ENCODE results near the gene PDK4. TPM values are rescaled to one million over a fixed set of nuclear protein-coding genes. Genes with fewer than 3 reads are reported as not detected.

Gene PDK4
- total and polyA plus RNA-seq, 2 of the 13 experiments (the other 11 are each of a cell fraction or from before 2014, with no cell fraction given), result 0.04 TPM; not detected in 1

DNA sequence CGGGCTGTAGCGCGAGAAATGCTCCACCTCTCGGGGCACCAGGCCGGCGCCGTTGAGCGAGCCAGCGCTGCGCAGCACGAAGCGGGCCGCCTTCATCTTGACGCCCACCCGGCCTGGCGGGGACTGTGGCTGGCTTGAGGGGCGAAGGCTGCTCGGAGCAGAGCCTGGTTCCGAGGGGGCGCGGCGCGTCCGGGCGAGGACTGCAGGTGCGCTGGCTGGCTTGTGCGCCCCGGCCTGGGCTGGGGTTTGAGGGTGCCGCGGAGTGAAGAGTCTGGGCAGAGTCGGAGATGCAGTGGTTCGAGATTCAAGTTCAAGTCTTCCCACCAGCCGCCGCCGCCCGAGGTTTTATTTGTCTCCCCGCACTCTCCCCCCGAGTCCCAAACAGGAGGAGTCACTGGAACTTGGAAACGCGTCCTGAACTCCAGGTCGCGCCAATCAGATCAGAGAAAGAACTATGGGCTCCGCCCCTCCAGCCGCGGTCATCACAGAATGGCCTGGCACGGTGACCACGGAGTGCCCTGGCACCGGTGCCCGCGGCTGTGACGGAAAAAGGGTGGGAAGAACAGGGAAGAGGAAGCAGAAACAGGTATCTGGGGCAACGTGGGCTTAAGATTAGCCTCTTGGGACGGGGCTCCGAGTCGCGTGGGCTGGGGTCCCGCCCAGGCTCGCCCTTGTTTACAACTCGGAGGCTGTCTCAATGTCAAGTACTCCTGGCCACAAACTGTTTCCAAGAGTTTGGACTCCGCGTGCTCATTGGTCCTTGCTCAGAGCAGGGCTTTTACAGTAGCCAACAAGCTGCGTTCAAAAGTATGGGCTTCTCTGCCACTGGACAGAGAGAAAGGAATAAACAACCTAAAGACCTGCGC, at the start of gene PDK4 (continued):
- TF ChIP-seq ZBTB40 (IDR thresholded peaks at IDR 0.05) (no peak), ZBTB40 (CRISPR knock-in tag; IDR thresholded peaks at IDR 0.05) (0 out of 2 replicates have a peak, but pooled peaks have one; percentile 36), ATF7 (IDR thresholded peaks at IDR 0.05) (no peak), ATF7 (CRISPR knock-in tag; IDR thresholded peaks at IDR 0.05) (no peak), ARNT2 (CRISPR knock-in tag; IDR thresholded peaks at IDR 0.05; ENCODE audit: low read depth) (peak; percentile 40; the same call in 1 of the 2 replicates), ZNF777 (CRISPR knock-in tag; IDR thresholded peaks at IDR 0.05) (0 out of 2 replicates have a peak, but pooled peaks have one; percentile 29), FOXA3 (CRISPR knock-in tag; IDR thresholded peaks at IDR 0.05) (0 out of 2 replicates have a peak, but pooled peaks have one; percentile 21), ZNF709 (CRISPR knock-in tag; IDR thresholded peaks at IDR 0.05) (peak; percentile 37; the same call in 1 of the 2 replicates), UBTF (CRISPR knock-in tag; IDR thresholded peaks at IDR 0.05) (peak; percentile 65), MAX (IDR thresholded peaks at IDR 0.05) (peak; percentile 58), SALL1 (CRISPR knock-in tag; IDR thresholded peaks at IDR 0.05) (peak; percentile 1; the same call in 1 of the 2 replicates)
- TF ChIP-seq, protein P1, sequence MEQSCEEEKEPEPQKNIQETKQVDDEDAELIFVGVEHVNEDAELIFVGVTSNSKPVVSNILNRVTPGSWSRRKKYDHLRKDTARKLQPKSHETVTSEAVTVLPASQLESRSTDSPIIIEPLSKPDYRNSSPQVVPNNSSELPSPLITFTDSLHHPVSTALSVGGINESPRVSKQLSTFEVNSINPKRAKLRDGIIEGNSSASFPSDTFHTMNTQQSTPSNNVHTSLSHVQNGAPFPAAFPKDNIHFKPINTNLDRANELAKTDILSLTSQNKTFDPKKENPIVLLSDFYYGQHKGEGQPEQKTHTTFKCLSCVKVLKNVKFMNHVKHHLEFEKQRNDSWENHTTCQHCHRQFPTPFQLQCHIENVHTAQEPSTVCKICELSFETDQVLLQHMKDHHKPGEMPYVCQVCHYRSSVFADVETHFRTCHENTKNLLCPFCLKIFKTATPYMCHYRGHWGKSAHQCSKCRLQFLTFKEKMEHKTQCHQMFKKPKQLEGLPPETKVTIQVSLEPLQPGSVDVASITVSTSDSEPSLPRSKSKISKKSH (CRISPR knock-in tag; IDR thresholded peaks at IDR 0.05; ENCODE audit: borderline replicate concordance), result 0 out of 2 replicates have a peak, but pooled peaks have one; percentile 53
